GM12878 (cell line): ENCODE results near the gene MUC5B. TPM values are rescaled to one million over a fixed set of nuclear protein-coding genes. Genes with fewer than 3 reads are reported as not detected.

Experiments
- E2F8 ChIP-seq: fragments of 450-650 bp; IDR thresholded peaks from 2 replicates; pipeline ENCODE4 v1.6.1; 2018; ENCODE audit warnings: mild to moderate bottlenecking, low read depth, moderate library complexity; ENCODE audit not compliant: partially characterized antibody
- POLR2AphosphoS2 ChIP-seq: IDR thresholded peaks from 2 replicates; pipeline ENCODE4 v1.6.1; 2011; ENCODE audit warnings: low read depth, mild to moderate bottlenecking, low read length, improper control_type of control experiment, moderate library complexity
- TARDBP ChIP-seq: IDR thresholded peaks from 2 replicates; pipeline ENCODE4 v1.6.1; 2016; ENCODE audit warnings: borderline replicate concordance
- ZNF687 ChIP-seq: fragments of 450-650 bp; IDR thresholded peaks from 2 replicates; pipeline ENCODE4 v1.6.1; 2017; ENCODE audit warnings: mild to moderate bottlenecking, moderate library complexity
- polyA plus RNA-seq, 11 experiments: library from polyadenylated mRNA; depleted of rRNA in 4 of 11; unstranded in 6 of 11; stranded (reverse) in 5 of 11; fragments of >200 nt; fragmentation: Nextera tagmentation in 4 of 11; fragmentation: Illumina TruSeq in 1 of 11; extraction: Ambion mirVana in 4 of 11; extraction: Trizol in 1 of 11; gene quantifications; 1 replicate in 1 of 11; 2 replicates in 10 of 11; pipeline versions ENCODE4 v1.2.1 to v1.2.3, GENCODE V29; 2011 to 2016; ENCODE audit warnings: inconsistent platforms in 2 of 11, missing spikeins in 2 of 11, low read depth in 1 of 11
- total RNA-seq, 4 experiments: library from RNA; depleted of rRNA in 3 of 4; stranded (reverse); fragments of >200 nt in 3 of 4; fragmentation: Illumina TruSeq in 1 of 4; extraction: Trizol in 1 of 4; gene quantifications; 2 replicates each; pipeline versions ENCODE4 v1.2.1 to v1.2.3, GENCODE V29; 2013 to 2021

Gene MUC5B
- total and polyA plus RNA-seq, 10 of the 15 experiments (the other 5 are each of a cell fraction or from before 2014, with no cell fraction given): 1.5 TPM; not detected in 9

GRCh38 chr11:1290052-1291040 is 67.5 kb downstream of the MUC5B start (continued):
- TF ChIP-seq E2F8 (no peak), ZNF687 (no peak), POLR2AphosphoS2 (no peak), TARDBP (no peak)
